Stimulated activated CD4-positive, alpha-beta T cell treated with anti-CD3 and anti-CD28 coated beads, Interleukin-4, amount 100 ng/mL, for 1 hour (primary cell): ENCODE data around the gene EHBP1.

ENCODE experiments used
- DNase-seq: peaks from one replicate; pipeline ENCODE4 v3.0.0-alpha.2; 2020

Gene EHBP1

DNA sequence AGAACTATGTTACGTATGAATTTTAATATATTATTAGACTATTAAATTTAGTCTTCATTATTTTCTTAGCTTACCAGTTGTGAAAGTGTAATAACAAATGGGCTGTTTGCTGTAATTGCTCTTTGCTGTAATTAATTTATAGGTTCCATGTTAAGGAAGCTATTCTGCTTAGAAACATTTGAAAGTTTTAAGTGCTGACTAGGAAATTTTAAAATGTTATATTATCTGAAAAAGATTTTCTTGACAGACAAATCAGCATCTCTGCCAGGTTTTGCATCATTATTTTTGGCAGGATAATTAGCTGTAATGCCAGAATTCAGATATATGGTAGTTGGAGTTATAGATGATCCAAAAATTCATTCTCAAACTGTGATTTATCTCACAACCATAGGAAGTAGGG lies 387.3 kb downstream of the EHBP1 start:
- no peak for DNase-seq

- no peak for DNase-seq
Observed at GRCh38 chr2:63093502-63093901, 388.0 kb downstream of the EHBP1 start.
